DMS53 treated with DMSO at 0.1 percent for 48 hours (cell line): Measurements from ENCODE around the gene SLMAP.

Experiments used
- DNase-seq: peaks from one replicate; lab custom pipeline; 2025; ENCODE audit not compliant: unreplicated experiment; lab: John Stamatoyannopoulos, UW

The SLMAP gene

DNA sequence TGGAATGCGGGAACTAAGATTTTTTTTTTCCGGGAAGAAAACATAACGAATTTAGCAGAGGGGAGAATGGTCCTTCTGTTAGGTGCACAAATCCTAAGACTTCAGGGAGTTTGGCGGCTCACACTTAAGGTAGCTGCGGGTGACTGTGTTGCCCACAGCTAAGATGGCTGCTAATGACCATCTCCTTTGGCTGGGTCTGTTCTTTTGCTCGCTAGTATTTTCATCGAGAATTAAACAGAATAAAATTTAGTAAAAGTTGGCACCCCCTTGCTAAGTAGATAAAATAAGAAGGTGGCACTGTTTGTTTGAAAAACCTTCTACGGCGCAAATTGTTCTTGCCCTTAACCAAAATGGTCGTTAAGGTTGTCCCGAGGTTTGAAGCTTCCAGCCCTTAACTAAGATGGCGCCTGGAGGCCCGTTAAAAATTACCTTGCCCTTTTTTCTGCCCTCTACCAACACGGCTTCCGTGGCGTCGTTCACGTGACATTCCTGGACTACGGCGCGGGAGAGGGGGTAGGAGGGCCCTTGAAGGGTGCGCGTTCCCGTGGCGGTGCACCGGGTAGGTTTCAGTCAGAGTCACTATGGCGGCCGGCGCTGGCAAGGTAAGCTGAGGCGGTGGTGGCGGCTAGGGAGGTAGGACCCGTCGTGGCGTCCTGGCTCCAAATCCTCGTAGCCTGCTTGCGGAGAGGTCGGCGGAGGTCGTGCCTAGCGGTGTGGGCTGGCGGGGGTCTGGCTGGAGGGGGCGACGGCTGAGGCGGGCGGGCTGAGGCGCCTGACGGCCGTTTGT, at the start of gene SLMAP:
SLMAP (plus strand) TSS at position 569 of the 787 bp plus-strand sequence. CDS start 1,343 bp downstream, outside the sequence.
- DNase-seq: peak; percentile 65

- no peak for DNase-seq
These were observed 49.6 kb upstream of the SLMAP start for GRCh38 chr3:57706462-57706861.

DNA sequence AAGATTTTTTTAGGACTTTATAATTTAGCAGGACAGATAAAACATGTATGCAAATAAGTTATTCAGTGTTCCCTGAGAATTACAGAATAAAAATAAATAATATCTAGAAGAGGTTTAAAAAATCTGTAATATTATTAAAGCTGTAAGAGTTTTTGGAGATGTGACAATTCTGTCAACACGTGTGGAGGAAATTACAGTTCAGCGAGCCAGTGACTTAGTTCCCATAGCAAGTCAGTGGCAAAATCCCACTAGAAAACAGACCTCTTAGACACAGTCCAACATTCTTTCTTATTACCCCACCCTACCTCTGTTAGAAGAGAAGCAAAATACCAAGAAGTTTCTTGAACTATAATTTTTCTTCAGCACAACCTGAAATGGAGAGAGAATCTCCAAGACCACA, 47.1 kb upstream of the SLMAP start:
- DNase-seq: no peak

DNA sequence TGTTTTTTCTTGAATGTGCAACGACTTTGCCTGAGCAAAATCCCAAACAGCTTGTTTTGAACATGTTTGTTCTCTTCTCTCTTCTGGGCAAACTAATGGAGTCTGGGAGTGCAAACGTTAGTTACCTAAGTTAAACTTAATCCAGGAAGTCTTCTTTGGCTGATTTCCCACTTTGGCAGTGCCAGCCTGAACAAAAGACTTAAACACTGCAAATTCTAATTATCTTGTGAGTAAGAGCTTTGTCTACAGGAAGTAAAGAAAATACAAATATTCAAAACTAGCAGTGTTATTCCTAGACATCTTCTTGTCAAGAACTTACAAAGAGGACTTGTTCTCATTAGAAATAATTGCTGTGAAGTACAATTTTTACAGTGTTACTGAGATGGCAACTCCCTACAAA, 46.5 kb upstream of the SLMAP start:
- no peak for DNase-seq

DNA sequence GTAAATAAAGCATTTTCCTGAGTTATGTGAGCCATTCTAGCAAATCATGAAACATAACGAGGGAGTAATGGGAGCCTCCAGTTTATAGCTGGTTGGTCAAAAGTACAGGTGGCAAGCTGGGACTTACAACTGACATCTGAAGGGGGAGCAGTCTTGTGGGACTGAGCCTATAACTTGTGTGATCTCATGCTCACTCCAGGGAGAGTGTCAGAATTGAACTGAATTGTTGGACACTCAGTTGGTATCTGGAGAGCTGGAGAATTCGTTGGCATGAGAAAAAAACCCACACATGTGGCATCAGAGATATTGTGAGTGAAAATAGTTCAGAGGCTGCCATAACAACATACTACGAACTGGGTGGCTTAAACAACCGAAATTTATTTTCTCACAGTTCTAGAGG, 40.4 kb upstream of the SLMAP start:
- no peak for DNase-seq

DNA sequence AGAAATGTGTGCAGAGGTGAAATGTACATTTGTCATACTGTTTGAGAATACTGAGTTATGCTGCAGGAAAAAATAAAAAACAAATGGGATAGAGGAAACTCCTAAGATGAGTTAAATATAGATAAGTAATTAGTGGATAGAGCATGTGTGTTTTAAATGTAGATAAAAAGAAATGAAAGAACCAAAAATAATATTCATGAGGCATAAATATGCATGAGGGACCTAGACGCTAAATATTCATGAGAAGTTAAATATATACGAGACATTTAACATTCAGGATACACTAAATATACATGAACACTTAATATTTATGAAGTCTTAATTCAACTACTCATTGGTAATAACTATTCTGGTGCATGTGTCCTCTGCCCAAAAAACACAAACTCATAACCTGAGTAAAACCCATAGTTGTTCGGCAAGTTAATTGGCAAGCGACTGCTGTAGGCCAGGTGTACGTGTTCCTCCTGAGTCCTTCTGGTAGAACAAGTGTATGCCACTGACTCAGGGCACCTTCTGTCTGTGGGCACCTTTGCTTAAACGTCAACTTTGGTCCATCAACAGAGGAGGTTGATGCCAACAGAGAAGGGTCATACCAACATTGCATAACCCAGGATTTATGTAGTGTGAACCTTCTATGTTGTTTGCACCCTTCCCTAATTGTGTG, 38.8 kb upstream of the SLMAP start:
- no peak for DNase-seq

DNA sequence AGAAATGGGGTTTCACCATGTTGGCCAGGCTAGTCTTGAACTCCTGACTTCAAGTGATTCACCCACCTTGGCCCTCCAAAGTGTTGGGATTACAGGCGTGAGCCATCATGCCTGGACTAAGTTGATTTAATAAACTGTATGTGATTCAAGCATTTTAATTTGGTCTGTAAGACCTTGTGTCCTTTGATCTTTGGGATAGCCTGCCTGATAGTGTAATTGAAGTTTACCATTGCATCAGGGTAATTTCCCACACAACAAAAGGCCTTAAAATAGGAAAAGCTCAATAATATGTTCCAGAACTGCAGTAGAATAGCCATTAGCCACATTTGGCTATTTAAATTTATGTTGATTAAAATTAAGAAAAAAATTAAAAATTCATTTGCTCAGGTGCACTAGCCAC, 38.0 kb upstream of the SLMAP start:
- no peak for DNase-seq

DNA sequence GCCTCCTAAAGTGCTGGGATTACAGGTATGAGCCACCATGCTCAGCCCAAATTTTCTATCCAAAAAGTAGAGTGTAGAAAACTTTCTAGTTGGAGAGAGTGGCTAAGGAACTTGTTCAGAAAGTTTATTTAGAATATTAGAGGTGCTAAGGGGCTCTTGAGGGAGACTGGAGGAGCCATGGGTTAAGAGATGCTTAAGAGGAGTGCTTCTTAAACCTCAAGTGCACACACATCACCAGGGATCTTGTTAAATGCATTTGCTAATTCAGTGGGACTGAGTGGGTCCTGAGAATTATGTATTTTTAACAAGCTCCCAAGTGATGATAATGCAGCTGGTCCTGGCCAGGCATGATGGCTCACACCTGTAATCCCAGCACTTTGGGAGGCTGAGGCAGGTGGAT, 29.7 kb upstream of the SLMAP start:
- no peak for DNase-seq

DNA sequence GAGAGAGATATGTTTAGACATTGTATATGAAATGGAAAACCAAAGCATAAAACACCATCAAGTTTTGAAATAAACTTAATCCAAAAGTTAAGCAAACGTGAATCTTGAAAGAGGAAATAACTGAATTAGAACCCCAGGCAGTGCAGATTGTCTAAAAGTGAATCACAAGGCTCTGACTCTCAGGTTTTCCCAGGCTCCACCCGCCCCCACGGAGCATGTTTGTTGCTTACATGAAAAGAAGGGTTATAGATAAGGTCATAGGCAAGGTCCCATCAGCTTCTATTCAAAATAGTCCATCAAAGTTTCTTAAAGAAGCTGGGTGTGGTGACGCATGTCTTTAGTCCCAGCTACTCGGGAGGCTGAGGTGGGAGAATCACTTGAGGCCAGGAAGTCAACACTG, 29.0 kb upstream of the SLMAP start:
- DNase-seq: no peak

DNA sequence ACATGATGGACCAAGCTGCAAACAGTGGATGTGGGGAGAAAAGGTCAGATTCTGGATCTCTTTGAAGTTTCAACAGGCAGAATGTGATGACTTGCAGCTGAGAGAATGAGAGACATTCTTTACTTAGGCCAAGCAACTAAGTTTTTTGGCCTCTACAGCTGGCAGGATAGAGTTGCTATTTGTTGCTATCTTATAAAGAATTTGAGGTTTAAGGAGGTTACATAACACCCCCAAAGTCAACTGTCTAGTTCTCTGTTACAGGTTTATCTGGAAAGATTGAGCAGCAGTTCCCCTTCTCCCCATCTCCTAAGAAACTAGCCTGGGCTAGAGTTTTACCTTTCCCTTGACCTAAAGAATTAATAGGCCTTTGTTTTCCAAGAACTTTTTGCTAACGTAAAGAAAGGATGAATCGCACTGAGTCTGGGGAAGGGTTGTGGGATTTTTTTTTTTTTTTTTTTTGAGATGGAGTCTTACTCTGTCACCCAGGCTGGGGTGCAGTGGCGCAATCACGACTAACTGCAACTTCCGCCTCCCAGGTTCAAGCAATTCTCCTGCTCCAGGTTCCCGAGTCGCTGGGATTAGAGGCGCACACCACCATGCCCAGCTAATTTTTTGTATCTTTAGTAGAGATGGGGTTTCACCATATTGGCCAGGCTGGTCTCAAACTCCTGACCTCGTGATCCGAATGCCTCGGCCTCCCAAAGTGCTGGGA, 26.6 kb upstream of the SLMAP start:
- no peak for DNase-seq

DNA sequence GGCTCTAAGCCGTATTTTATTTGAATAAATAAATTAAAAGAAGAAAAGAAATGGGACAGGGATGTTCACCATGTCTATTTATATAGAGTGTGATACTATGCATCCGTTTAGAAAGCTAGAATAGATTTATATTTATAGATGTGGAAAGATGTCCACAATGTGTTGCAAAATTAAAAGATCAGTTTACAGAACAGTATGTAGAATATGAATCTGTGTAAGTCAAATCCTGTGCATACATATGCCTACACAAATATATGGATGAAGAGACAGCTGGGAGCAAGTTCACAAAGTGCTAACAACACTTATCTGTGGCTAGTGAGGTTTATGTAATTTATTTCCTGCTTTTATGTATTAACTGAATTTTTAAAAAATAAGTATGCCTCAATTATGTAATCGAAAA, 25.4 kb upstream of the SLMAP start:
- DNase-seq: no peak

GRCh38 chr3:57731311-57731710, 24.8 kb upstream of the SLMAP start:
- no peak for DNase-seq

DNA sequence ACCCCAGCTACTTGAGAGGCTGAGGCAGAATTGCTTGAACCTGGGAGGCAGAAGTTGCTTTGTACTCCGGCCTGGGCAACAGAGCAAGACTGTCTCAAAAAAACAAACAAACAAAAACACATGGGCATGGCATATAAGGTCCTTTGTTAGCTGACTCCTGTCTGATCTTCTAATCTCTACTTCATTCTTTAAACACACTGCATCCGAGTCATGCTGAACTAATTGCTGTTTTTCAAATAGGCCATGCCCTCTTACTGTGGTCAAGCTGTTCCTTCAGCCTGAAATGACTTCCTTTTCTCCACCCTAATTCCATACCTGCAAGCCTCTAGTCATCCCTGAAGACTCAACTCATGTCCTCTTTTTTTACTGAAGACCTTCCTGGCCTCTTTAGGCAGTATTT, 22.3 kb upstream of the SLMAP start:
- DNase-seq: no peak

GRCh38 chr3:57735405-57735804, 20.7 kb upstream of the SLMAP start:
- no peak for DNase-seq

- no peak for DNase-seq
These were observed 18.3 kb upstream of the SLMAP start for GRCh38 chr3:57737840-57738239.

DNA sequence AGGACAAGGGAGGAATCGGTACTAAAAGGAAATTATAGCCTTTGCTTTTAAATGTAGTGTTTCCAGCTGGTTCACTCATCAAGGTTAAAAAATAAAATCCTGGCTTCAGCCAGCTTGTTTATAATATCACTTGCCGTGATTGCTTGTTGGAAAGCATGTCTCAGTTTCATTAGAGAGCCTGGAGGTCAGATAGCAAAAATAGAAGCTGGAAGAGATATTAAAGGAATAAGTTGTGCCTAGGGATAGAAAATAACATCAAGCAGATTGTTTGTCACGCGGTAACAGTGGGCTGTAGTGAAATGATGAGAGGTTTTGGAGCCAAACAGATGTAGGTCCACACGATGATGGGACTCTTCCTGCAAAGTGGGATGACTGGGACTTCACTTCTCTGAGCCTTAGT, 17.7 kb upstream of the SLMAP start:
- DNase-seq: no peak

- no peak for DNase-seq
These were observed 16.1 kb upstream of the SLMAP start for GRCh38 chr3:57740027-57740426.

GRCh38 chr3:57743496-57743895, 12.6 kb upstream of the SLMAP start:
- DNase-seq: no peak

DNA sequence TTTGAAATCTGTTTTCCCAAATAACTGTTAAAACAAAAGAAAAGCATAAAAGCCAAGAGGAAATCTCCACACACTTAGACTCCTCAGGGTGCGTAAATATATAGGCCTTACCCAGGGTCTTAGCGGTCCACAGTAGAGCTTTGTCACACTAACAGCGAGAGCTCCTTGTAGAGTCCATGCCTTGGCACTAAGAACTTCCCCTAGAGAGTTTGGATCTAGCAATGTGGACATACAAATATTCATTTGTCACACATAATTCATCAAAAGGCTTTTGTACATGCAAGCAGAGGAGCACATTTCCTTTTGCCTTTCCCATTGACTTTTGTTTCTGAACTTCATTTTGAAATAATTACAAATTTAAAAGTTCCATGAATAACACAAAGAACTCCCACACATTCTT, 11.0 kb upstream of the SLMAP start:
- no peak for DNase-seq

GRCh38 chr3:57746156-57747010, 9.7 kb upstream of the SLMAP start:
- DNase-seq: no peak

DNA sequence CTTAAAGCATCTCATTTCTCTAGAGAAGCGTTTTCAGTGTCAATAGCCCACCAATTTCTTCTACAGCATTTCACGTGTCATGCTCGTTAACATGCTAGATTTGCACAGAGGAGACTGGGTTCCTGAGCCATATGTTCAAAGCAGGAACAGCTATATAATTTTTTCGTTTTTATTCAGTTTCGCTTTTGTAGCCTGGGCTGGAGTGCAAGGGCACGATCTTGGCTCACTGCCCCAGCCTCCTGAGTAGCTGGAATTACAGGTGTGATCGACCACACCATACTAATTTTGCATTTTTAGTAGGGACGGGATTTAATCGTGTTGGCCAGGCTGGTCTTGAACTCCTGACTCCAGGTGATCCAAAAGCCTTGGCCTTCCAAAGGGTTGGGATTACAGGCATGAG, 6.6 kb upstream of the SLMAP start:
- no peak for DNase-seq
